Fibroblast of lung (primary cell): Measurements from ENCODE around the gene NSA2. TPM values are rescaled to one million over a fixed set of nuclear protein-coding genes. Genes with fewer than 3 reads are reported as not detected.

ENCODE experiments used
- DNase-seq, 2 donors: peaks; one replicate each; pipeline versions ENCODE4 v3.0.0 to v3.0.0-alpha.2; 2010; ENCODE audit warnings: low read depth in 2 of 2
- H2AFZ ChIP-seq: 2 replicates; pipeline ENCODE4 v1.5.1; 2012; ENCODE audit warnings: low read length, control low read depth, inconsistent platforms
- H3K27ac ChIP-seq: 2 replicates; pipeline ENCODE4 v1.5.1; 2011; ENCODE audit warnings: low read length, control low read depth; ENCODE audit not compliant: insufficient read depth
- H3K27me3 ChIP-seq: 2 replicates; pipeline ENCODE4 v1.5.1; 2011; ENCODE audit warnings: mild to moderate bottlenecking, low read length; ENCODE audit not compliant: control insufficient read depth, insufficient read depth
- H3K36me3 ChIP-seq: 2 replicates; pipeline ENCODE4 v1.5.1; 2011; ENCODE audit warnings: low read length; ENCODE audit not compliant: control insufficient read depth, insufficient read depth
- H3K4me1 ChIP-seq: 2 replicates; pipeline ENCODE4 v1.5.1; 2011; ENCODE audit warnings: low read length; ENCODE audit not compliant: control insufficient read depth, insufficient read depth; ENCODE audit errors: extremely low read depth
- H3K4me2 ChIP-seq: 2 replicates; pipeline ENCODE4 v1.5.1; 2011; ENCODE audit warnings: low read length, control low read depth; ENCODE audit not compliant: insufficient read depth; ENCODE audit errors: extremely low read depth
- H3K4me3 ChIP-seq, 4 experiments: fragments of 200-600 bp in 1 of 4; sonication (generic) in 1 of 4; replicated peaks in 1 of 4; 2 replicates each; pipeline ENCODE4 v1.5.1; 2011 to 2016; ENCODE audit warnings: low read length in 4 of 4, low read depth in 3 of 4, mild to moderate bottlenecking in 3 of 4, control low read depth in 2 of 4, inconsistent platforms in 1 of 4, mixed read lengths in 1 of 4; ENCODE audit not compliant: insufficient read depth in 1 of 4; ENCODE audit errors: control extremely low read depth in 1 of 4
- H3K79me2 ChIP-seq: 2 replicates; pipeline ENCODE4 v1.5.1; 2012; ENCODE audit warnings: mild to moderate bottlenecking, low read length, inconsistent platforms; ENCODE audit not compliant: control insufficient read depth, insufficient read depth
- H3K9ac ChIP-seq: 2 replicates; pipeline ENCODE4 v1.5.1; 2011; ENCODE audit warnings: mild to moderate bottlenecking, low read length, control low read depth; ENCODE audit not compliant: insufficient read depth
- H3K9me3 ChIP-seq: 2 replicates; pipeline ENCODE4 v1.5.1; 2012; ENCODE audit warnings: low read depth, low read length; ENCODE audit not compliant: control insufficient read depth, insufficient read depth
- H4K20me1 ChIP-seq: 2 replicates; pipeline ENCODE4 v1.5.1; 2011; ENCODE audit warnings: low read length; ENCODE audit not compliant: control insufficient read depth, insufficient read depth; ENCODE audit errors: extremely low read depth
- EZH2 ChIP-seq: IDR thresholded peaks from 2 replicates; pipeline ENCODE4 v1.5.1; 2012; ENCODE audit warnings: low read length, control low read depth, mild to moderate bottlenecking; ENCODE audit errors: missing control alignments
- polyA plus RNA-seq, 2 donors: library from polyadenylated mRNA; depleted of rRNA in 1 of 2; stranded (reverse) in 1 of 2; unstranded in 1 of 2; fragments of >200 nt; gene quantifications; 2 replicates each; pipeline ENCODE4 v1.2.1, GENCODE V29; 2011 to 2012; ENCODE audit warnings: missing spikeins in 1 of 2
- total RNA-seq: library from RNA; depleted of rRNA; stranded (reverse); fragments of >200 nt; gene quantifications from 2 replicates; pipeline ENCODE4 v1.2.1, GENCODE V29; 2014
- TF ChIP-seq, protein P1 (sequence below), 2 donors: IDR thresholded peaks in 1 of 2; conservative IDR thresholded peaks in 1 of 2; 1 replicate in 1 of 2; 2 replicates in 1 of 2; pipeline ENCODE4 v1.5.1; 2011 to 2012; ENCODE audit warnings: low read length in 2 of 2, control low read depth in 1 of 2, inconsistent platforms in 1 of 2, low read depth in 1 of 2, mild to moderate bottlenecking in 1 of 2

NSA2 gene
- total and polyA plus RNA-seq, 2 donors (not counting 1 experiment from before 2014, with no cell fraction given) = 139 to 169 TPM

DNA sequence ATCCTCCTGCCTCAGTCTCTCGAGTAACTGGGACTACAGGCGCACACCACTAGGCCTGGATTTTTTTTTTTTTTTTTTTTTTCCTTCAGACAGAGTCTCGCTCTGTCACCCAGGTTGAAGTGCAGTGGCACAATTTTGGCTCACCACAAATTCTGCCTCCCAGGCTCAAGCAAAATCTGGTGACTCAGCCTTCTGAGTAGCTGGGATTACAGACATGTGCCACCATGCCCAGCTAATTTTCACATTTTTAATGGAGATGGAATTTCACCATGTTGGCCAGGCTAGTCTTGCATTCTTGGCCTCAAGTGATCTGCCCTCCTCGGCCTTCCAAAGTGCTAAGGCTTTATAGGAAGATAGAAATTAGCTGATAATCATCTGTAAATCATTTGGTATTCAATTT, 43.9 kb downstream of the NSA2 start:
- Histone ChIP-seq H2AFZ (no peak overlapping the region), H3K9ac (no peak overlapping the region), H3K4me1 (no peaks in the 10 kb centered on the region), H3K4me3 (no peak overlapping the region), H3K9me3 (no peaks in the 10 kb centered on the region), H3K4me2 (no peak overlapping the region), H3K79me2 (no peaks in the 10 kb centered on the region), H3K36me3 (no peaks in the 10 kb centered on the region), H3K27me3 (no peaks in the 10 kb centered on the region), H4K20me1 (no peaks in the 10 kb centered on the region), H3K27ac (no peak overlapping the region)
- DNase-seq = peak in 1 of 2 donors; percentile 11
- TF ChIP-seq, protein P1, sequence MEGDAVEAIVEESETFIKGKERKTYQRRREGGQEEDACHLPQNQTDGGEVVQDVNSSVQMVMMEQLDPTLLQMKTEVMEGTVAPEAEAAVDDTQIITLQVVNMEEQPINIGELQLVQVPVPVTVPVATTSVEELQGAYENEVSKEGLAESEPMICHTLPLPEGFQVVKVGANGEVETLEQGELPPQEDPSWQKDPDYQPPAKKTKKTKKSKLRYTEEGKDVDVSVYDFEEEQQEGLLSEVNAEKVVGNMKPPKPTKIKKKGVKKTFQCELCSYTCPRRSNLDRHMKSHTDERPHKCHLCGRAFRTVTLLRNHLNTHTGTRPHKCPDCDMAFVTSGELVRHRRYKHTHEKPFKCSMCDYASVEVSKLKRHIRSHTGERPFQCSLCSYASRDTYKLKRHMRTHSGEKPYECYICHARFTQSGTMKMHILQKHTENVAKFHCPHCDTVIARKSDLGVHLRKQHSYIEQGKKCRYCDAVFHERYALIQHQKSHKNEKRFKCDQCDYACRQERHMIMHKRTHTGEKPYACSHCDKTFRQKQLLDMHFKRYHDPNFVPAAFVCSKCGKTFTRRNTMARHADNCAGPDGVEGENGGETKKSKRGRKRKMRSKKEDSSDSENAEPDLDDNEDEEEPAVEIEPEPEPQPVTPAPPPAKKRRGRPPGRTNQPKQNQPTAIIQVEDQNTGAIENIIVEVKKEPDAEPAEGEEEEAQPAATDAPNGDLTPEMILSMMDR (conservative IDR thresholded peaks at IDR 0.05 in 1 of 2, IDR thresholded peaks at IDR 0.05 in 1 of 2; ENCODE audit: low read depth in 1 of 2, low read length in 2 of 2) = no peak
- no peak for TF ChIP-seq EZH2

DNA sequence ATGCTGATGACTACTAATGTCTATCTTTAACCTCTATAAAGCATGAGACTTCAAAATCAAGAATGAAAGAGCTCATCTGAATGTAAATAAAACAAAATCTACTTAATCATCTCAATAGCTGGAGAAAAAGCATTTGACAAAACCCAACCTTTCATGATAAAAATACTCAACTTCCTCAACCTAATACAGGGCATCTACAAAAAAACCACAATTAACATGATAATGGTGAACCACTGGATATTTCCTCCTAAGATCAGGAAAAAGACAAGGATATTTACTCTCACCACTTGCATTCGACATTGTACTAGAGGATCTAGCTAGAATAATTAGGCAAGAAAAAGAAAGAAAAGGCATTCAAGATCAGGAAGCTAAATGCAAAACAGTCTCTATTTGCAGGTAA, 49.8 kb downstream of the NSA2 start:
- H3K9ac ChIP-seq = no peak overlapping the region
- no peak overlapping the region for H3K27ac ChIP-seq
- H3K36me3 ChIP-seq = no peaks in the 10 kb centered on the region
- TF ChIP-seq, protein P1 (conservative IDR thresholded peaks at IDR 0.05 in 1 of 2, IDR thresholded peaks at IDR 0.05 in 1 of 2; ENCODE audit: low read depth in 1 of 2, low read length in 2 of 2) = no peak
- TF ChIP-seq EZH2 = no peak
- no peak overlapping the region for H2AFZ ChIP-seq
- no peaks in the 10 kb centered on the region for H3K79me2 ChIP-seq
- H3K9me3 ChIP-seq = no peaks in the 10 kb centered on the region
- no peak for DNase-seq
- H3K27me3 ChIP-seq = peaks cover 3% of the 10 kb centered on the region
- H3K4me1 ChIP-seq = no peaks in the 10 kb centered on the region
- H3K4me3 ChIP-seq = no peak overlapping the region
- no peak overlapping the region for H3K4me2 ChIP-seq
- no peaks in the 10 kb centered on the region for H4K20me1 ChIP-seq

DNA sequence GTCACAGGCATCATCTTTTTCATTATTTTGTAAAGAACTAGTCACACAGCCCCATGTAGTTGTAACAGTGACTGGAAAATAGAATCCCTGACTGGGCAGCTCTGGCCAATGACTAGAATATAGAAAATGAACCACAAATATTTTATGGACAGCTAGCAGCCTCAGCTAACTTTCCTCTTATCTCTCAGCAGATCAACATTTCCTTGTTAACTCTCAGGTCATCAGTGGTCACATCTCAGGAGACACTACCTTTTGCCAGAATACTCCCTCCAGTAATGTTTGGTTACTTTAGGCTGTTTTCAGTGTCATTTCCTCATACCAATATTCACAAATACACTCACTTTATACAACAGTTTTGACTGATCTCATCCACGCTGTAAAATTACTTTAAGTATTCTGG, 55.2 kb downstream of the NSA2 start:
- Histone ChIP-seq H3K79me2 (no peaks in the 10 kb centered on the region), H3K27me3 (peaks cover 3% of the 10 kb centered on the region), H3K4me2 (no peak overlapping the region), H3K36me3 (no peaks in the 10 kb centered on the region), H3K27ac (no peak overlapping the region), H3K4me3 (no peak overlapping the region), H3K9me3 (no peaks in the 10 kb centered on the region), H4K20me1 (no peaks in the 10 kb centered on the region), H3K4me1 (no peaks in the 10 kb centered on the region), H2AFZ (no peak overlapping the region), H3K9ac (no peak overlapping the region)
- no peak for DNase-seq
- TF ChIP-seq EZH2 = no peak
